Trophoblast cell (in vitro differentiated cells and primary cell): ENCODE measurements around the gene GJB2.
A peak's percentile ranks its signal among the peaks of the same experiment; 100 is the strongest.

Experiments used
- DNase-seq, 2 donors: peaks; one replicate each; pipeline ENCODE4 v3.0.0-alpha.2; 2016
- H2AFZ ChIP-seq: 2 replicates; pipeline ENCODE4 v1.6.1; 2013; ENCODE audit warnings: low read length, moderate library complexity, mild to moderate bottlenecking; ENCODE audit not compliant: insufficient read depth, poor library complexity
- H2AK5ac ChIP-seq: 2 replicates; pipeline ENCODE4 v1.6.1; 2013; ENCODE audit warnings: mild to moderate bottlenecking, low read length
- H2BK120ac ChIP-seq: 2 replicates; pipeline ENCODE4 v1.6.1; 2013; ENCODE audit warnings: low read length, mild to moderate bottlenecking, moderate library complexity; ENCODE audit not compliant: insufficient read depth, poor library complexity
- H2BK12ac ChIP-seq: 2 replicates; pipeline ENCODE4 v1.6.1; 2013; ENCODE audit warnings: mild to moderate bottlenecking, low read length, moderate library complexity
- H2BK5ac ChIP-seq: 2 replicates; pipeline ENCODE4 v1.6.1; 2013; ENCODE audit warnings: low read length, low read depth, moderate library complexity, mild to moderate bottlenecking; ENCODE audit not compliant: poor library complexity
- H3K14ac ChIP-seq: 2 replicates; pipeline ENCODE4 v1.6.1; 2013; ENCODE audit warnings: mild to moderate bottlenecking, low read length
- H3K18ac ChIP-seq: 2 replicates; pipeline ENCODE4 v1.6.1; 2013; ENCODE audit warnings: mild to moderate bottlenecking, low read length
- H3K23ac ChIP-seq: 2 replicates; pipeline ENCODE4 v1.6.1; 2013; ENCODE audit warnings: low read length
- H3K27ac ChIP-seq: 2 replicates; pipeline ENCODE4 v1.5.1; 2013; ENCODE audit warnings: low read depth, mild to moderate bottlenecking, inconsistent platforms, low read length, moderate library complexity
- H3K27me3 ChIP-seq: 2 replicates; pipeline ENCODE4 v1.6.1; 2013; ENCODE audit warnings: inconsistent platforms, mild to moderate bottlenecking, low read length, moderate library complexity; ENCODE audit not compliant: insufficient read depth
- H3K36me3 ChIP-seq, 2 experiments: 1 replicate in 1 of 2; 2 replicates in 1 of 2; pipeline ENCODE4 v1.6.1; 2013; ENCODE audit warnings: low read length in 2 of 2, mild to moderate bottlenecking in 2 of 2, moderate library complexity in 1 of 2; ENCODE audit not compliant: insufficient read depth in 2 of 2, control insufficient read depth in 1 of 2
- H3K4ac ChIP-seq: 2 replicates; pipeline ENCODE4 v1.6.1; 2013; ENCODE audit warnings: low read depth, mild to moderate bottlenecking, low read length, moderate library complexity
- H3K4me1 ChIP-seq, 2 experiments: 1 replicate in 1 of 2; 2 replicates in 1 of 2; pipeline ENCODE4 v1.6.1; 2013; ENCODE audit warnings: low read length in 2 of 2, mild to moderate bottlenecking in 2 of 2, moderate library complexity in 1 of 2; ENCODE audit not compliant: insufficient read depth in 2 of 2, control insufficient read depth in 1 of 2
- H3K4me2 ChIP-seq: 2 replicates; pipeline ENCODE4 v1.6.1; 2013; ENCODE audit warnings: inconsistent platforms, mild to moderate bottlenecking, low read length, moderate library complexity
- H3K4me3 ChIP-seq: 2 replicates; pipeline ENCODE4 v1.5.1; 2013; ENCODE audit warnings: mild to moderate bottlenecking, low read depth, low read length, inconsistent platforms
- H3K79me1 ChIP-seq: one replicate; pipeline ENCODE4 v1.6.1; 2013; ENCODE audit warnings: low read length
- H3K79me2 ChIP-seq: 2 replicates; pipeline ENCODE4 v1.6.1; 2013; ENCODE audit warnings: low read length, mild to moderate bottlenecking; ENCODE audit not compliant: control insufficient read depth, insufficient read depth, poor library complexity
- H3K9ac ChIP-seq: 2 replicates; pipeline ENCODE4 v1.6.1; 2013; ENCODE audit warnings: mild to moderate bottlenecking, low read length
- H3K9me3 ChIP-seq: 2 replicates; pipeline ENCODE4 v1.6.1; 2013; ENCODE audit warnings: low read depth, mild to moderate bottlenecking, control low read depth, inconsistent platforms, low read length; ENCODE audit not compliant: insufficient read depth
- H4K12ac ChIP-seq: 2 replicates; pipeline ENCODE4 v1.6.1; 2013; ENCODE audit warnings: low read depth, mild to moderate bottlenecking, low read length, moderate library complexity
- H4K8ac ChIP-seq: 2 replicates; pipeline ENCODE4 v1.6.1; 2013; ENCODE audit warnings: low read depth, mild to moderate bottlenecking, low read length, moderate library complexity
- H4K91ac ChIP-seq: one replicate; pipeline ENCODE4 v1.6.1; 2013; ENCODE audit warnings: low read depth, mild to moderate bottlenecking, low read length, moderate library complexity
- WGBS: extraction: QIAGEN DNeasy Blood & Tissue Kit; methylation state at CpG from one replicate; pipeline ENCODE4 v1.1.7; 2013; ENCODE audit warnings: missing lambda C conversion rate; ENCODE audit not compliant: insufficient read length, insufficient coverage; ENCODE audit errors: extremely low coverage; 5-methylcytosine and 5-hydroxymethylcytosine counted together

The GJB2 gene

DNA sequence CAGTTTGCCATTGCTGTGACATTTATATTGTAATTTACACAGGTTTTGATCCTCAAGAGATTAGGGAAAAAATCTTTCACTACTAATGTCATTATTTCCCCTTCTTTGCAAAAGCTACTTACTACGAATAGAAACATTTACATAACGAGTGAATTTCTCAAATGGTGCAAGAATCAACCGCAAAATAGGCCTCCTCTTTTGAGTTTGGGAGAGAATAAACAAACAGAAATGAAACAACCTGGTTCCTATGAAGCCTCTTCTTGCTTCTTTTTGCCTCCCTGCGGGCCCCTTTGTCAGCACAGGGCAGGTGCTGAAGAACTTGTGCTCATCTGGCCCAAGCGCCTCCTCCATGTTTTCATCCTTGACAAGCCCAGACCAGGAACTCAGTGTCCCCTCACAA lies 21.8 kb downstream of the GJB2 start:
- no CpG with 5 or more reads among the region's 5 CpGs for WGBS
- H3K4me3 ChIP-seq = no peak overlapping the region
- peaks cover 6 to 8% of the 10 kb centered on the region in 2 experiments for H3K4me1 ChIP-seq
- no peak overlapping the region for H2BK12ac ChIP-seq
- H2AFZ ChIP-seq = no peak overlapping the region
- no peak overlapping the region for H3K23ac ChIP-seq
- no peak for DNase-seq
- H4K91ac ChIP-seq = no peak overlapping the region
- no peaks in the 10 kb centered on the region for H3K79me2 ChIP-seq
- H4K12ac ChIP-seq = no peak overlapping the region
- H2AK5ac ChIP-seq = no peak overlapping the region
- H3K14ac ChIP-seq = no peak overlapping the region
- H3K27me3 ChIP-seq = no peaks in the 10 kb centered on the region
- H3K4me2 ChIP-seq = no peak overlapping the region
- no peak overlapping the region for H4K8ac ChIP-seq
- no peak overlapping the region for H2BK120ac ChIP-seq
- no peak overlapping the region for H3K18ac ChIP-seq
- H2BK5ac ChIP-seq = no peak overlapping the region
- no peak overlapping the region for H3K27ac ChIP-seq
- H3K4ac ChIP-seq = no peak overlapping the region
- H3K9ac ChIP-seq = no peak overlapping the region
- H3K36me3 ChIP-seq = no peaks in the 10 kb centered on the region
- H3K79me1 ChIP-seq = no peaks in the 10 kb centered on the region
- no peaks in the 10 kb centered on the region for H3K9me3 ChIP-seq

DNA sequence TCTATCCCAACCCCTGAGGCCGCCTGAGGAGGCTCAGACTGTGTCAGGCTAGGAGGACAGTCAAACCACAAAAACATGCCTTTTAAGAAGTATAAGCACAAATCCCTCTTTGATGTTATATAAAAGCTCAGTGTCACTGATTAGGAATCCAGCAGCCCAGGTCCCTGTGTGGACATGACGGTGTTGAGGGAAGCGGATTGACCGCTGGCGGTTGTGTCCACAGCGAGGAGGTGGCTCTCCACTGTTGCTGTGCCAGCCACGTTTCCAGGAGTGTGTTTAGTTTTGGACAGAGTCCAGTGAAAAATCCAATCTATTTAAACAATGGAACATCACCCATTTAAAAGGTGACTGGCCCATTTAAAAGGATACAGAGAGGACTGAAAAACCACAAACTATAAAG lies 24.3 kb downstream of the GJB2 start:
- H3K18ac ChIP-seq = no peak overlapping the region
- no peaks in the 10 kb centered on the region for H3K79me1 ChIP-seq
- H3K23ac ChIP-seq = no peak overlapping the region
- H3K9ac ChIP-seq = no peak overlapping the region
- DNase-seq = no peak
- no peak overlapping the region for H2AK5ac ChIP-seq
- no peak overlapping the region for H4K12ac ChIP-seq
- H3K14ac ChIP-seq = no peak overlapping the region
- no peak overlapping the region for H2BK120ac ChIP-seq
- no peak overlapping the region for H4K91ac ChIP-seq
- H2AFZ ChIP-seq = no peak overlapping the region
- H3K27me3 ChIP-seq = no peaks in the 10 kb centered on the region
- H3K27ac ChIP-seq = no peak overlapping the region
- H3K79me2 ChIP-seq = no peaks in the 10 kb centered on the region
- no peaks in the 10 kb centered on the region for H3K36me3 ChIP-seq
- no peaks in the 10 kb centered on the region for H3K9me3 ChIP-seq
- H3K4ac ChIP-seq = no peak overlapping the region
- no peaks in the 10 kb centered on the region for H3K4me1 ChIP-seq
- no peak overlapping the region for H3K4me3 ChIP-seq
- no peak overlapping the region for H4K8ac ChIP-seq
- H2BK5ac ChIP-seq = no peak overlapping the region
- H3K4me2 ChIP-seq = no peak overlapping the region
- no peak overlapping the region for H2BK12ac ChIP-seq
- WGBS = no CpG with 5 or more reads among the region's 7 CpGs

DNA sequence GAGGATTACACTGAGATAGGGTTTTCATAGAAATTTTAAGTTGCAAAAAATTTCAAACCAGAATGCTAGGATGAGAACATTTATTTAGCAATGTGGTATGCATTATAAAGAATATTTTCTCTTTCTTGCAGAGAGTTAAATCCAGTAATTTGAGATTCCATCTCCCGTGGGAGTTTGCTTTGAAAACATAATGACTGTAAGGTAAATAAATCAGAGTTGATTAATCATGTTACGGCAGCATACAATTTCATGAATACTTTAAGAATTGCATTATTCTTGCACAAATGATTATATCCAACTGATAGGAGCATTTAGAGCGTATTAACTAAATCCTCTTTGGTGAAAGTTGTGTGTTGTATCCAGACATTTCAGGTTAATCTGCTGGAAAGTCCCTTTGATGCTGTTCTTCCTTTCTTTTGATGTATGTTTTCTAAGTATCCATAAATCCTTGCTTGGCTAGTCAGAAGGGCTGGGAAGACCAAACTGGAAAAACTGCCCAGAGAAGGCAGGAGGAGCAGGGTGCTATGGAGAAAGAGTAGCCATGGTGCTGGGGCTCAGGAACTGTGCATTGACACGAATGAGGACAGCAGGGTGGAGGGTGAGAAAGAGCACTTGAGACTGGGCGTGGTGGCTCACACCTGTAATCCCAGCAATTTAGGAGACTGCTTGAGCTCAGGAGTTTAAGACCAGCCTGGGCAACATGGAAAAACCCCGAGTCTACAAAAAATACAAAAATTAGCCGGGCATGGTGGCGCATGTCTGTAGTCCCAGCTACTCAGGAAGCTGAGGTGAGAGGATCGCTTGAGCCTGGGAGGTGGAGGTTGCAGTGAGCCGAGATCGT lies 27.1 kb downstream of the GJB2 start:
- Histone ChIP-seq H2BK5ac (no peak overlapping the region), H3K27me3 (peaks cover 15% of the 10 kb centered on the region), H2AFZ (no peak overlapping the region), H3K14ac (no peak overlapping the region), H3K4me2 (no peak overlapping the region), H4K12ac (no peak overlapping the region), H3K4me3 (no peak overlapping the region), H4K8ac (no peak overlapping the region), H2BK120ac (no peak overlapping the region), H3K36me3 (no peaks in the 10 kb centered on the region), H3K79me1 (no peaks in the 10 kb centered on the region), H3K4me1 (peaks cover 8% of the 10 kb centered on the region in 2 experiments), H3K9ac (no peak overlapping the region), H2AK5ac (no peak overlapping the region), H3K18ac (no peak overlapping the region), H4K91ac (no peak overlapping the region), H3K9me3 (no peaks in the 10 kb centered on the region), H2BK12ac (no peak overlapping the region), H3K4ac (no peak overlapping the region), H3K27ac (no peak overlapping the region), H3K79me2 (no peaks in the 10 kb centered on the region), H3K23ac (peak overlapping the region; percentile 27)
- DNase-seq = no peak
- WGBS = no CpG with 5 or more reads among the region's 11 CpGs

DNA sequence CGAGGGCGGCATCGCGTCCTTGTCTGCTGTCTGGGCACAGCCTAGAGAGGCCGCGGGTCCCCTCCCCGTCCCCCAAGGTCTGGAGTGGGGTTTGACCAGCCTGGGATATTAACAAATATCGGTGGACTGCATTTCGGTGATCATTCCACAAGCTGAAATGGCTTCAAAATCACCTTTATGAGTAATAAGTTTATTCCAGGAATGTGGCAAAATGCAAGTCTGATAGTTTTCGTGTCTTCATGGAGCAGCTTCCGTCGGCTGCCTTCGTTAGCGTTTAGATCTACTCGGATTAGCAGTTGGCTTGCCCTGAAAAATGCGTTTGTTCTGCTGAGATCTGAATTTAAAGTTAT lies 30.8 kb downstream of the GJB2 start:
- Histone ChIP-seq H3K9me3 (no peaks in the 10 kb centered on the region), H3K27me3 (peaks cover 26% of the 10 kb centered on the region), H4K91ac (no peak overlapping the region), H3K4me3 (no peak overlapping the region), H3K79me2 (no peaks in the 10 kb centered on the region), H3K4me1 (peaks cover 8 to 13% of the 10 kb centered on the region in 2 experiments), H3K4me2 (no peak overlapping the region), H3K9ac (no peak overlapping the region), H3K36me3 (no peaks in the 10 kb centered on the region), H3K18ac (no peak overlapping the region), H3K4ac (no peak overlapping the region), H3K79me1 (no peaks in the 10 kb centered on the region), H3K27ac (no peak overlapping the region), H3K23ac (no peak overlapping the region), H2BK120ac (no peak overlapping the region), H4K12ac (no peak overlapping the region), H4K8ac (no peak overlapping the region), H2AFZ (no peak overlapping the region), H2BK12ac (no peak overlapping the region), H2AK5ac (no peak overlapping the region), H3K14ac (no peak overlapping the region), H2BK5ac (no peak overlapping the region)
- peak in 1 of 2 donors; percentile 27 for DNase-seq
- WGBS = no CpG with 5 or more reads among the region's 16 CpGs
